HFF-Myc (cell line): ENCODE data around the gene TBC1D22A.

Experiments used
- DNase-seq: peaks from one replicate; pipeline ENCODE4 v3.0.0-alpha.2; 2011; ENCODE audit warnings: low read depth; ENCODE audit errors: extremely low read depth
- H3K4me3 ChIP-seq: replicated peaks from 2 replicates; pipeline ENCODE4 v1.5.1; 2011; ENCODE audit warnings: low read depth, mild to moderate bottlenecking, control low read depth, low read length
- TF ChIP-seq, protein P1 (sequence below): IDR thresholded peaks from 2 replicates; pipeline ENCODE4 v1.5.1; 2012; ENCODE audit warnings: mild to moderate bottlenecking, low read depth, low read length, control low read depth; ENCODE audit errors: missing control alignments

TBC1D22A gene

DNA sequence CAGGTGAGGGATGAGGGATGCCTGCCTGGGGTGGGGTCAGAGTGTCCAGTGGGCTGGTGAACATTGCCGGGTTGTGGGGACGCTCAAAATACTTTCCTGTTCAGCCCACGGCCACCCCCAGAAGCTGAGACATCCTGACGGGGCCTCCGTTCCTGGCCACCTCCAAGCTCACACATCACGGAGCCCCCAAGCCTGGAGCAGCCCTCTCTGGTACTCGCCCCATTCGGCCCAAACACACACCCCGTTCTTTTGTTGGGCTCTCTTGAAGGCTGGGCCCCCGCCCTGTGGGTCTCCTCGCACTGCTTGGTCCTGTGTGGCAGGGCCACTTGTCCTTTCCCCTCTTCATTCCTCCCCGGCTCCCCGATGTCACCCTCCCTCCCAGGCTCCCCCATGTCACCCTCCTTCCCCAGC, 442.6 kb downstream of the TBC1D22A start:
- no peak for DNase-seq
- TF ChIP-seq, protein P1, sequence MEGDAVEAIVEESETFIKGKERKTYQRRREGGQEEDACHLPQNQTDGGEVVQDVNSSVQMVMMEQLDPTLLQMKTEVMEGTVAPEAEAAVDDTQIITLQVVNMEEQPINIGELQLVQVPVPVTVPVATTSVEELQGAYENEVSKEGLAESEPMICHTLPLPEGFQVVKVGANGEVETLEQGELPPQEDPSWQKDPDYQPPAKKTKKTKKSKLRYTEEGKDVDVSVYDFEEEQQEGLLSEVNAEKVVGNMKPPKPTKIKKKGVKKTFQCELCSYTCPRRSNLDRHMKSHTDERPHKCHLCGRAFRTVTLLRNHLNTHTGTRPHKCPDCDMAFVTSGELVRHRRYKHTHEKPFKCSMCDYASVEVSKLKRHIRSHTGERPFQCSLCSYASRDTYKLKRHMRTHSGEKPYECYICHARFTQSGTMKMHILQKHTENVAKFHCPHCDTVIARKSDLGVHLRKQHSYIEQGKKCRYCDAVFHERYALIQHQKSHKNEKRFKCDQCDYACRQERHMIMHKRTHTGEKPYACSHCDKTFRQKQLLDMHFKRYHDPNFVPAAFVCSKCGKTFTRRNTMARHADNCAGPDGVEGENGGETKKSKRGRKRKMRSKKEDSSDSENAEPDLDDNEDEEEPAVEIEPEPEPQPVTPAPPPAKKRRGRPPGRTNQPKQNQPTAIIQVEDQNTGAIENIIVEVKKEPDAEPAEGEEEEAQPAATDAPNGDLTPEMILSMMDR, result no peak

DNA sequence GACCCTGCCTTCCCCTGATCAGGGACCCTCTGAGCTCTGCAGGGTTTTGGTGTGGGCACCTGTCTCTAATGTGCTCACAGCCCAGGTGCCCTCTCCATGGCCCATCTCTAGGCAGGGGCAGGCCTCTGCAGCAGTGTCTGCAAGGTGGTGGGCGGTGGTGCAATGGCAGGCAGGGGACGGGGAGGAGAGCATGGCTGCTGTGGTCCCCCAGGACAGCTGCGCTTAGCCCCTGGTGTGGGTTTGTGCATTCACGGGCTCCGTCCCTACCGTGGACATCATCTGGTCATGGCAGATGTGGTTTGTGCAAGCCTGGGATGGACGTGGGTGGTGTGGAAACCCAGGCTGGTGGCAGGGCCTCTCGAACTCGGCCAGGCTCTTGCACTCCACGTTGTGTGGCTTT, 443.1 kb downstream of the TBC1D22A start:
- H3K4me3 ChIP-seq, result no peak overlapping the region
- TF ChIP-seq, protein P1, result no peak

More for the DNA sequence above, 442.6 kb downstream of the TBC1D22A start:
- no peak overlapping the region for H3K4me3 ChIP-seq

DNA sequence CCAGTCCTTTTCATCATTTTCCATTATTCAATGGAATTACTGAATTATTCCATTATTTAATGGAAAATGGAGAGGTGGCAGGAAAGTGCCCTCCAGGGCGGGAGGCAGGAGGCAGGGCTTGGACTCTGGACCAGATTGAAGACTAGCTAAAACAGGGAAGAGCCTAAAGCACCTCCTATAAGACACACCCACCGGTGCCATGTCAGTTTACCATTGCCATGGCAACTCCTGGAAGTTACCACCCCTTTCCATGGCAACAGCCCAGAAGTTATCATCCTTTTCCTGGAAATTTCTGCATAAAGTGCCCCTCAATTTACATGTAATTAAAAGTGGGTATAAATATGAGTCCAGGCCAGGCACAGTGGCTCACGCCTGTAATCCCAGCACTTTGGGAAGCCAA, 443.7 kb downstream of the TBC1D22A start:
- no peak for DNase-seq
- no peak overlapping the region for H3K4me3 ChIP-seq
- TF ChIP-seq, protein P1, result no peak

More for the DNA sequence above, 443.1 kb downstream of the TBC1D22A start:
- DNase-seq, result no peak

DNA sequence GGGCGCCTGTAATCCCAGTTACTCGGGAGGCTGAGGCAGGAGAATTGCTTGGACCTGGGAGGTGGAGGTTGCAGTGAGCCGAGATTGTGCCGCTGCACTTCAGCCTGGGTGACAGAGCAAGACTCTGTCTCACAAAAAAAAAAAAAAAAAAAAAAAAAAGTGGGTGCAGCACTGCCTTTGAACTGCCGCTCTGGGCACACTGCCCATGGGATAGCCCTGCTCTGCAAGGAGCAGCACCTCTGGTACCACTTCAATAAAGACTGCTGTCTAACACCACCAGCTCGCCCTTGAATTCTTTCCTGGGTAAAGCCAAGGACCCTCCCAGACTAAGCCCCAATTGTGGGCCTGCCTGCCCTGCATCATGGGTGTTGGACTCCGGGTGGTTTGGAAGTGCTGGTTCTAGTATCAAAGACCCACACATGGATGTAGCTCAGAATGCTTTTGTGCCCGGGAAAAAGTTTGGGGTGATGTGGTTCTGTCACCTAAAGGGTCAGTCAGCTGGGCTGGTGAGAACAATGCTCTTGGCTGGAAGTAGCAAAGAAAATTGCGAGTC, 444.3 kb downstream of the TBC1D22A start:
- no peak for DNase-seq
- TF ChIP-seq, protein P1, result no peak
- no peak overlapping the region for H3K4me3 ChIP-seq

DNA sequence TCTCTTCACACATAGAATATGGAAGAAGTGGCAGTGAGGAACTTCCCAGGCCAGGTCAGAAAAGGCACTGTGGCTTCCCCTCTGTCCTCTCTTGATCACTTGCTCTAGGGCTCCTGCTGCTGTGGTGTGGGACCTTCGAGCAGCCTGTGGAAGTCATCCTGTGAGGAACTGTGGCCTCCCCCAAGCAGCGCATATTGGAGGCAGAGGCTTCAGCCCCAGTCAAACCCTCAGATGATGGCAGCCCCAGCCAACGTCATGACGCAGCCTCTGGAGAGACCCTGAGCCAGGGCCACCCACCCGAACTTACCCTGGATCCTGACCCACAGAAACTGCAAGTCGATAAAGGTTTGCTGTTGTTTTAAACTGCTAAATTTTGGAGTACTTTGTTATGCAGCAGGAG, 444.9 kb downstream of the TBC1D22A start:
- no peak for DNase-seq
- TF ChIP-seq, protein P1, result no peak
- H3K4me3 ChIP-seq, result no peak overlapping the region

DNA sequence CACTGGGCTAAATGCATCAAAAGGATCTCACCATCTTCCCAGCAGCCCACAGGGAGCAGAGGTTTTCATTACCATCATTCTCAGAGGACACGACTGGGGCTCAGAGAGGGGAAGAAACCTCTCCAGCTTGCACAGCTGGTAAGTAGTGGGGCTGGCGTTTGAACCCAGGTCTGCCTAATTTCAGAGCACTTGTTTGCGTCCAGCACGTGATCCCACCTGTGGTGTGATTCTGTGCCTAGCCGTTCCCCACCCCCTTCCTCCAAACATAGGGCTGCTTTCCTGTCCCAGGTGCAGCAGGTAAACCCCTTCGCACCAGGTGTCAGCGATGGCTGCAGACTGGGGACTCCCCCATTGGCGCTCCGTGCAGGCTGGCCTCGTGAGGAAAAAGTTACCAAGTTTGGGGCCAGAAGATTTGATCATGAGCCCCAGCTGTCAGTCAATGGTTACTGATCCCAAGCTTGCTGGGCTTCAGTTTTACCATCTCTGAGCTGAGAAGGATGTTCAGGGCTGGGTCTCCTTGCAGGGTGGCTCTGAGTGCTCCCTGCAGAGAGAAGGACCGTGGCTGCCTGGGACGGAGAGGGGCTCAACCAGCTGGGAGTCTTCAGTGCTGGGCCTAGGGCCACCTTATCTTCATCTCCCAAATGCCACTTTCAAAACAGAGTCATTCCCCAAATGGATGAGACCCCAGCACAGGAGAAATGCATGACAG, 445.6 kb downstream of the TBC1D22A start:
- TF ChIP-seq, protein P1, result no peak
- no peak for DNase-seq
- no peak overlapping the region for H3K4me3 ChIP-seq
